ENCODE measurements around the gene GPR142. TPM values are rescaled to one million over a fixed set of nuclear protein-coding genes. Genes with fewer than 3 reads are reported as not detected.

The GPR142 gene
- total and polyA plus RNA-seq, 2 of the 13 experiments (the other 11 are each of a cell fraction or from before 2014, with no cell fraction given), result not detected

DNA sequence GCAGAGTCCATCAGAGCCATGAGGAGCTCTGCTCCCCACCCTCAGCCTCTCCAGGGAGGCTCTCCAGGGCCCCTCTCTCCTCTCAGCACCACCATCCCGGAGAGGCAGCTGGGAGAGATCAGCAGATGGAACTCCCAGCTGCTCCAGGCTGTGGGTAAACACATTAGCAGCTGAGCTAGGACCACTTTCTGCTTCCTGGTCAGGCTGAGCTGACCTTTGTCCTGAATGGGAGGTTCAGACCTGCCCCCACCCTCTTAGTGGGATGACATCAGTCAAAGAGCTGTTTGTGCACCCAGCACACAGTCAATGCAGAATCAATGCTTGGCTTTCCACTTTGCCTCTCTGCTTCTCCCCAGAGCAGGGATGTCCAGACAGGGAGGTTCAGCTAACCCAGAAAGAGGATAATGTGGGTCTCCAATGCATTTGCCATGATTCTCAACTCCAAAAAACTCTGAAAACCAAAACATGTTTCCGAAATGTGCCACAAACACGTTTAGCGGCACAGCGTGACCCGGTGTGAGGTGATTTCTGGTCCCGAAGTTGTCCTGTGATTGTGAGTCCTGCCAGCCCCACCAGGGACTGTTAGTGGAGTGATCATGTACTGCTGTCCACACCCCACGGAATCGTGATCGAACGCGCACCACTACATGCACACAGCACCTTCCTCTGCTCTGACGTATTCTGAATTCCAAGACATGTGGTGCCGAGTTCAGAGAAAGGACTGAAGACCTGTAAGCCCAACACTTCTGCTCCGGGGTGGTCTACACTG, 6.7 kb downstream of the GPR142 start (continued):
- TF ChIP-seq, protein P1, sequence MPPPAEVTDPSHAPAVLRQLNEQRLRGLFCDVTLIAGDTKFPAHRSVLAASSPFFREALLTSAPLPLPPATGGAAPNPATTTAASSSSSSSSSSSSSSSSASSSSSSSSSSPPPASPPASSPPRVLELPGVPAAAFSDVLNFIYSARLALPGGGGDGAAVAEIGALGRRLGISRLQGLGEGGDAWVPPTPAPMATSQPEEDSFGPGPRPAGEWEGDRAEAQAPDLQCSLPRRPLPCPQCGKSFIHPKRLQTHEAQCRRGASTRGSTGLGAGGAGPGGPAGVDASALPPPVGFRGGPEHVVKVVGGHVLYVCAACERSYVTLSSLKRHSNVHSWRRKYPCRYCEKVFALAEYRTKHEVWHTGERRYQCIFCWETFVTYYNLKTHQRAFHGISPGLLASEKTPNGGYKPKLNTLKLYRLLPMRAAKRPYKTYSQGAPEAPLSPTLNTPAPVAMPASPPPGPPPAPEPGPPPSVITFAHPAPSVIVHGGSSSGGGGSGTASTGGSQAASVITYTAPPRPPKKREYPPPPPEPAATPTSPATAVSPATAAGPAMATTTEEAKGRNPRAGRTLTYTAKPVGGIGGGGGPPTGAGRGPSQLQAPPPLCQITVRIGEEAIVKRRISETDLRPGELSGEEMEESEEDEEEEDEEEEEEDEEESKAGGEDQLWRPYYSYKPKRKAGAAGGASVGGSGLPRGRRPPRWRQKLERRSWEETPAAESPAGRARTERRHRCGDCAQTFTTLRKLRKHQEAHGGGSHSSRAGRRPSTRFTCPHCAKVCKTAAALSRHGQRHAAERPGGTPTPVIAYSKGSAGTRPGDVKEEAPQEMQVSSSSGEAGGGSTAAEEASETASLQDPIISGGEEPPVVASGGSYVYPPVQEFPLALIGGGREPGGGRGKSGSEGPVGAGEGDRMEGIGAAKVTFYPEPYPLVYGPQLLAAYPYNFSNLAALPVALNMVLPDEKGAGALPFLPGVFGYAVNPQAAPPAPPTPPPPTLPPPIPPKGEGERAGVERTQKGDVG (CRISPR knock-in tag; IDR thresholded peaks at IDR 0.05; ENCODE audit: borderline replicate concordance), result no peak
- TF ChIP-seq, protein P2, sequence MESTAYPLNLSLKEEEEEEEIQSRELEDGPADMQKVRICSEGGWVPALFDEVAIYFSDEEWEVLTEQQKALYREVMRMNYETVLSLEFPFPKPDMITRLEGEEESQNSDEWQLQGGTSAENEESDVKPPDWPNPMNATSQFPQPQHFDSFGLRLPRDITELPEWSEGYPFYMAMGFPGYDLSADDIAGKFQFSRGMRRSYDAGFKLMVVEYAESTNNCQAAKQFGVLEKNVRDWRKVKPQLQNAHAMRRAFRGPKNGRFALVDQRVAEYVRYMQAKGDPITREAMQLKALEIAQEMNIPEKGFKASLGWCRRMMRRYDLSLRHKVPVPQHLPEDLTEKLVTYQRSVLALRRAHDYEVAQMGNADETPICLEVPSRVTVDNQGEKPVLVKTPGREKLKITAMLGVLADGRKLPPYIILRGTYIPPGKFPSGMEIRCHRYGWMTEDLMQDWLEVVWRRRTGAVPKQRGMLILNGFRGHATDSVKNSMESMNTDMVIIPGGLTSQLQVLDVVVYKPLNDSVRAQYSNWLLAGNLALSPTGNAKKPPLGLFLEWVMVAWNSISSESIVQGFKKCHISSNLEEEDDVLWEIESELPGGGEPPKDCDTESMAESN (CRISPR knock-in tag; conservative IDR thresholded peaks at IDR 0.05), result no peak
- no peak for TF ChIP-seq ZNF790 (CRISPR knock-in tag; IDR thresholded peaks at IDR 0.05; ENCODE audit: borderline replicate concordance)
- TF ChIP-seq, protein P3, sequence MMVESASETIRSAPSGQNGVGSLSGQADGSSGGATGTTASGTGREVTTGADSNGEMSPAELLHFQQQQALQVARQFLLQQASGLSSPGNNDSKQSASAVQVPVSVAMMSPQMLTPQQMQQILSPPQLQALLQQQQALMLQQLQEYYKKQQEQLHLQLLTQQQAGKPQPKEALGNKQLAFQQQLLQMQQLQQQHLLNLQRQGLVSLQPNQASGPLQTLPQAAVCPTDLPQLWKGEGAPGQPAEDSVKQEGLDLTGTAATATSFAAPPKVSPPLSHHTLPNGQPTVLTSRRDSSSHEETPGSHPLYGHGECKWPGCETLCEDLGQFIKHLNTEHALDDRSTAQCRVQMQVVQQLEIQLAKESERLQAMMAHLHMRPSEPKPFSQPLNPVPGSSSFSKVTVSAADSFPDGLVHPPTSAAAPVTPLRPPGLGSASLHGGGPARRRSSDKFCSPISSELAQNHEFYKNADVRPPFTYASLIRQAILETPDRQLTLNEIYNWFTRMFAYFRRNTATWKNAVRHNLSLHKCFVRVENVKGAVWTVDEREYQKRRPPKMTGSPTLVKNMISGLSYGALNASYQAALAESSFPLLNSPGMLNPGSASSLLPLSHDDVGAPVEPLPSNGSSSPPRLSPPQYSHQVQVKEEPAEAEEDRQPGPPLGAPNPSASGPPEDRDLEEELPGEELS (CRISPR knock-in tag; IDR thresholded peaks at IDR 0.05), result peak; percentile 94
- no peak for TF ChIP-seq EED (CRISPR knock-in tag; IDR thresholded peaks at IDR 0.05)
- TF ChIP-seq, protein P4, sequence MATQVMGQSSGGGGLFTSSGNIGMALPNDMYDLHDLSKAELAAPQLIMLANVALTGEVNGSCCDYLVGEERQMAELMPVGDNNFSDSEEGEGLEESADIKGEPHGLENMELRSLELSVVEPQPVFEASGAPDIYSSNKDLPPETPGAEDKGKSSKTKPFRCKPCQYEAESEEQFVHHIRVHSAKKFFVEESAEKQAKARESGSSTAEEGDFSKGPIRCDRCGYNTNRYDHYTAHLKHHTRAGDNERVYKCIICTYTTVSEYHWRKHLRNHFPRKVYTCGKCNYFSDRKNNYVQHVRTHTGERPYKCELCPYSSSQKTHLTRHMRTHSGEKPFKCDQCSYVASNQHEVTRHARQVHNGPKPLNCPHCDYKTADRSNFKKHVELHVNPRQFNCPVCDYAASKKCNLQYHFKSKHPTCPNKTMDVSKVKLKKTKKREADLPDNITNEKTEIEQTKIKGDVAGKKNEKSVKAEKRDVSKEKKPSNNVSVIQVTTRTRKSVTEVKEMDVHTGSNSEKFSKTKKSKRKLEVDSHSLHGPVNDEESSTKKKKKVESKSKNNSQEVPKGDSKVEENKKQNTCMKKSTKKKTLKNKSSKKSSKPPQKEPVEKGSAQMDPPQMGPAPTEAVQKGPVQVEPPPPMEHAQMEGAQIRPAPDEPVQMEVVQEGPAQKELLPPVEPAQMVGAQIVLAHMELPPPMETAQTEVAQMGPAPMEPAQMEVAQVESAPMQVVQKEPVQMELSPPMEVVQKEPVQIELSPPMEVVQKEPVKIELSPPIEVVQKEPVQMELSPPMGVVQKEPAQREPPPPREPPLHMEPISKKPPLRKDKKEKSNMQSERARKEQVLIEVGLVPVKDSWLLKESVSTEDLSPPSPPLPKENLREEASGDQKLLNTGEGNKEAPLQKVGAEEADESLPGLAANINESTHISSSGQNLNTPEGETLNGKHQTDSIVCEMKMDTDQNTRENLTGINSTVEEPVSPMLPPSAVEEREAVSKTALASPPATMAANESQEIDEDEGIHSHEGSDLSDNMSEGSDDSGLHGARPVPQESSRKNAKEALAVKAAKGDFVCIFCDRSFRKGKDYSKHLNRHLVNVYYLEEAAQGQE (IDR thresholded peaks at IDR 0.05; ENCODE audit: borderline replicate concordance in 1 of 2, low read depth in 1 of 2, low read length in 2 of 2), result no peak
- TF ChIP-seq, protein P5, sequence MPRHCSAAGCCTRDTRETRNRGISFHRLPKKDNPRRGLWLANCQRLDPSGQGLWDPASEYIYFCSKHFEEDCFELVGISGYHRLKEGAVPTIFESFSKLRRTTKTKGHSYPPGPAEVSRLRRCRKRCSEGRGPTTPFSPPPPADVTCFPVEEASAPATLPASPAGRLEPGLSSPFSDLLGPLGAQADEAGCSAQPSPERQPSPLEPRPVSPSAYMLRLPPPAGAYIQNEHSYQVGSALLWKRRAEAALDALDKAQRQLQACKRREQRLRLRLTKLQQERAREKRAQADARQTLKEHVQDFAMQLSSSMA (CRISPR knock-in tag; IDR thresholded peaks at IDR 0.05), result no peak
- TF ChIP-seq, protein P6, sequence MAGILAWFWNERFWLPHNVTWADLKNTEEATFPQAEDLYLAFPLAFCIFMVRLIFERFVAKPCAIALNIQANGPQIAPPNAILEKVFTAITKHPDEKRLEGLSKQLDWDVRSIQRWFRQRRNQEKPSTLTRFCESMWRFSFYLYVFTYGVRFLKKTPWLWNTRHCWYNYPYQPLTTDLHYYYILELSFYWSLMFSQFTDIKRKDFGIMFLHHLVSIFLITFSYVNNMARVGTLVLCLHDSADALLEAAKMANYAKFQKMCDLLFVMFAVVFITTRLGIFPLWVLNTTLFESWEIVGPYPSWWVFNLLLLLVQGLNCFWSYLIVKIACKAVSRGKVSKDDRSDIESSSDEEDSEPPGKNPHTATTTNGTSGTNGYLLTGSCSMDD (CRISPR knock-in tag; IDR thresholded peaks at IDR 0.05), result no peak
- no peak for TF ChIP-seq ZBTB8A (CRISPR knock-in tag; IDR thresholded peaks at IDR 0.05; ENCODE audit: borderline replicate concordance, low read depth)
- TF ChIP-seq THAP11 (CRISPR knock-in tag; IDR thresholded peaks at IDR 0.05), result peak; percentile 89
- TF ChIP-seq ZNF709 (CRISPR knock-in tag; IDR thresholded peaks at IDR 0.05), result 0 out of 2 replicates have a peak, but pooled peaks have one; percentile 4
- TF ChIP-seq CBX5 (CRISPR knock-in tag; IDR thresholded peaks at IDR 0.05; ENCODE audit: borderline replicate concordance), result peak; percentile 84; the same call in 1 of the 2 replicates
- peak; percentile 100 for TF ChIP-seq ELF3 (CRISPR knock-in tag; IDR thresholded peaks at IDR 0.05)
- no peak for TF ChIP-seq ZNF674 (CRISPR knock-in tag; IDR thresholded peaks at IDR 0.05; ENCODE audit: low read depth)
- TF ChIP-seq TOPORS (CRISPR knock-in tag; IDR thresholded peaks at IDR 0.05), result peak; percentile 43; the same call in 1 of the 2 replicates

All from HepG2 (cell line).